SK-N-MC (cell line): ENCODE measurements around the gene PHTF2.

Source experiments
- EZH2 ChIP-seq: fragments of 200-600 bp; sonication (generic); IDR thresholded peaks from one replicate; pipeline ENCODE4 v1.6.1; 2017; ENCODE audit warnings: antibody characterized with exemption
- POLR2AphosphoS5 ChIP-seq: IDR thresholded peaks from 2 replicates; pipeline ENCODE4 v1.6.1; 2012; ENCODE audit warnings: mild to moderate bottlenecking, low read depth, low read length, borderline replicate concordance

DNA sequence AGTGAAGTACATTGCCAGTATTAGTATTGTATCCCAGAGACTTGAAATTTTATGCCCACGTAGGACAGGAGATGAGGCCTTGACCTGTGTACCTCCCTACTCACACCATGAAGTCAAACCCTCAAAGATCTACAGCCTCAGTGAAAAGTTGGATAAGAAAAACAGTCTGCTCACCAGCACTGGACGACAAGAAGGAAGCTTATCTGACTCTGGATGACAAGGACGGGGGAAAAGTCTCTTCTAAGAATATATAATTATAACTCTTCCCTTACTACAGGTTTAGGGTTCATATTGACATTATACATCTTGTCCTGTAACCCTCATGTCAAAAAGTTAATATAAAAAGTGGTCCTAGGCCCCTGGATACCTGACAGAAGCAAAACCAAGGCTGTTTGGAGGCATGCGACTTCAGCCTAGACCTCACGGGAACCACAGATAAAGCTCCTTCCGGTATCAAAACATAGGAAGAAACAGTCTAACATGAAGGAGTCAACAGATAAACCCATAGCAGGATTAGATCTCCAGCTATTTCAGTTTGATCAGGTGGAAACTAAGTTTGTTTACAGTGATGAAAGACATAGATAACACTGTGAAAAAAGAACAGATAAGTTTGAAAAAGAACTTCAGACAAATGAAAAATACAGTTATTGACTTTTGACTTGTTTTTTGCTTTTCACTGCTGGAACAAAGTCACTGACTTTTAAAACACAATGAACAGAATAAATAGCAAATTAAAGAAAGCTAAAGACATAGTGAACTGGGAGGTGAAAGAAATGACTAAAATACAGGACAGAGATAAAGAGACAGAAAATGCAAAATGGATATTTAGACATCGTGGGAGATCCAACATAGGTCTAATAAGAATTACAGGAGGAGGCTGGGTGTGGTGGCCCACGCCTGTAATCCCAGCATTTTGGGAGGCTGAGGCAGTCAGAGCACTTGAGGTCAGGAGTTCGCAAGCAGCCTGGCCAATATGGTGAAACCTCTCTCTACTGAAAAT, 145.9 kb downstream of the PHTF2 start:
- TF ChIP-seq EZH2: no peak
- TF ChIP-seq POLR2AphosphoS5: no peak
